PC-9 (cell line): Measurements from ENCODE around the gene VOPP1. TPM values are rescaled to one million over a fixed set of nuclear protein-coding genes. Genes with fewer than 3 reads are reported as not detected.

Experiments used
- BruUV-seq: library from RNA; stranded (reverse); fragments of 400-500 nt; replicated peaks from 2 replicates; lab custom pipeline; 2021; lab: Mats Ljungman, UMichigan
- CTCF ChIA-PET: fragments of 300-600 bp; sonication (Branson Sonifier 250); formaldehyde crosslinking; loops from one replicate; lab custom pipeline; 2022; ENCODE audit warnings: antibody characterized with exemption; lab: Charles Lee
- POLR2A ChIA-PET: fragments of 300-600 bp; sonication (Branson Sonifier 250); formaldehyde crosslinking; loops from one replicate; lab custom pipeline; 2022; ENCODE audit warnings: antibody characterized with exemption; ENCODE audit not compliant: unreplicated experiment; lab: Charles Lee
- DNase-seq, 2 experiments: peaks; one replicate each; pipeline versions ENCODE4 v3.0.0 to v3.0.0-alpha.2; 2015 to 2022; ENCODE audit warnings: mixed read lengths in 1 of 2
- H2AFZ ChIP-seq: fragments of 200-600 bp; sonication (generic); 2 replicates; pipeline ENCODE4 v1.8.1; 2017; ENCODE audit warnings: antibody characterized with exemption
- H3F3A ChIP-seq: fragments of 200-600 bp; sonication (generic); 2 replicates; pipeline ENCODE4 v1.8.1; 2017; ENCODE audit warnings: antibody characterized with exemption, mild to moderate bottlenecking, low read depth; ENCODE audit not compliant: insufficient read depth
- H3K27ac ChIP-seq: fragments of 200-600 bp; sonication (generic); 2 replicates; pipeline ENCODE4 v1.6.1; 2016; ENCODE audit warnings: mixed run types
- H3K27me3 ChIP-seq: fragments of 200-600 bp; sonication (generic); 2 replicates; pipeline ENCODE4 v1.6.1; 2016; ENCODE audit warnings: low read depth, mixed run types; ENCODE audit not compliant: insufficient read depth
- H3K36me3 ChIP-seq: fragments of 200-600 bp; sonication (generic); 2 replicates; pipeline ENCODE4 v1.6.1; 2016; ENCODE audit warnings: low read depth, mixed run types
- H3K4me1 ChIP-seq: fragments of 200-600 bp; sonication (generic); replicated peaks from 2 replicates; pipeline ENCODE4 v1.6.1; 2016; ENCODE audit warnings: mixed run types; ENCODE audit not compliant: insufficient read depth
- H3K4me2 ChIP-seq: fragments of 200-600 bp; sonication (generic); 2 replicates; pipeline ENCODE4 v1.6.1; 2017; ENCODE audit warnings: mixed run types
- H3K4me3 ChIP-seq: fragments of 200-600 bp; sonication (generic); 2 replicates; pipeline ENCODE4 v1.6.1; 2016; ENCODE audit warnings: mixed run types
- H3K79me2 ChIP-seq: fragments of 200-600 bp; sonication (generic); 2 replicates; pipeline ENCODE4 v1.6.1; 2017; ENCODE audit warnings: low read depth, mixed run types
- H3K9me2 ChIP-seq: fragments of 200-600 bp; sonication (generic); 2 replicates; pipeline ENCODE4 v1.8.1; 2017; ENCODE audit warnings: mild to moderate bottlenecking; ENCODE audit not compliant: insufficient read depth
- H3K9me3 ChIP-seq: fragments of 200-600 bp; sonication (generic); 2 replicates; pipeline ENCODE4 v1.8.1; 2016; ENCODE audit warnings: low read depth; ENCODE audit not compliant: insufficient read depth
- H4K20me1 ChIP-seq: fragments of 200-600 bp; sonication (generic); 2 replicates; pipeline ENCODE4 v1.8.1; 2017; ENCODE audit not compliant: insufficient read depth
- EZH2 ChIP-seq: fragments of 200-600 bp; sonication (generic); IDR thresholded peaks from 2 replicates; pipeline ENCODE4 v1.8.0; 2017; ENCODE audit warnings: antibody characterized with exemption, low read depth
- intact Hi-C: fragments of 100-400 bp; cut with micrococcal nuclease; formaldehyde crosslinking; loops from one replicate; pipeline ENCODE4 v1.10.0; 2022; ENCODE audit not compliant: unreplicated experiment
- total RNA-seq: library from RNA; stranded (reverse); gene quantifications from 2 replicates; pipeline ENCODE4 v1.2.3, GENCODE V29; 2021
- TF ChIP-seq, protein P1 (sequence below): fragments of 200-600 bp; sonication (generic); conservative IDR thresholded peaks from 2 replicates; pipeline ENCODE4 v1.6.1; 2017; ENCODE audit warnings: mixed run types, antibody characterized with exemption, mild to moderate bottlenecking, moderate library complexity

VOPP1 gene
- total RNA-seq, 1 experiment from 2014 or later = 207 TPM

DNA sequence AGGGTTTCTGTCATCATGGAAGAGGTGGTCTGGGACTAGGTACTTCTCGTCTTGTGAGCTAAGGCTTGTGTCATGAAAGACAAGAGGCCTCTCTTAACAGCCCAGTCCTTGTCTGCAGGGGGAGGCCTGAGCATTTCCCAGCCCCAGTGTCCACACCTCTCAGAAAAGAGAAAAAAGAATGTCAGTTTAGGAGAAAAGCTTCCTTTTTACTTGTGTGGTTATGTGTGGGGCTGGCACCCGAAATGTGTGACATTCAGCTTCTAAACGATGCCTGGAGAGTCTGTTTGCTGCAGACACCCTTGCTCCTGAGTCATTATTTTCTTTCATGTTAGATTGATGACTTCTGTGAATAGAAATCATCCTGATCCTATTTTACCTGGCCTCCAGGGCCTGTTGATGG is 139.8 kb downstream of the VOPP1 start:
- Histone ChIP-seq H3K9me2 (no peaks in the 10 kb centered on the region), H4K20me1 (no peaks in the 10 kb centered on the region), H3K79me2 (no peaks in the 10 kb centered on the region), H3K4me3 (no peak overlapping the region), H3K4me2 (no peak overlapping the region), H3F3A (no peaks in the 10 kb centered on the region), H2AFZ (no peak overlapping the region), H3K9me3 (no peaks in the 10 kb centered on the region), H3K4me1 (no peaks in the 10 kb centered on the region), H3K27me3 (no peaks in the 10 kb centered on the region), H3K27ac (no peak overlapping the region), H3K36me3 (no peaks in the 10 kb centered on the region)
- intact Hi-C loops = loop anchor here (10.0 kb wide), 5 partner anchors 142 to 582 kb away; partner anchors contain the start of genes NIPSNAP2 and VOPP1
- CTCF ChIA-PET = no interaction called here
- TF ChIP-seq, protein P1, sequence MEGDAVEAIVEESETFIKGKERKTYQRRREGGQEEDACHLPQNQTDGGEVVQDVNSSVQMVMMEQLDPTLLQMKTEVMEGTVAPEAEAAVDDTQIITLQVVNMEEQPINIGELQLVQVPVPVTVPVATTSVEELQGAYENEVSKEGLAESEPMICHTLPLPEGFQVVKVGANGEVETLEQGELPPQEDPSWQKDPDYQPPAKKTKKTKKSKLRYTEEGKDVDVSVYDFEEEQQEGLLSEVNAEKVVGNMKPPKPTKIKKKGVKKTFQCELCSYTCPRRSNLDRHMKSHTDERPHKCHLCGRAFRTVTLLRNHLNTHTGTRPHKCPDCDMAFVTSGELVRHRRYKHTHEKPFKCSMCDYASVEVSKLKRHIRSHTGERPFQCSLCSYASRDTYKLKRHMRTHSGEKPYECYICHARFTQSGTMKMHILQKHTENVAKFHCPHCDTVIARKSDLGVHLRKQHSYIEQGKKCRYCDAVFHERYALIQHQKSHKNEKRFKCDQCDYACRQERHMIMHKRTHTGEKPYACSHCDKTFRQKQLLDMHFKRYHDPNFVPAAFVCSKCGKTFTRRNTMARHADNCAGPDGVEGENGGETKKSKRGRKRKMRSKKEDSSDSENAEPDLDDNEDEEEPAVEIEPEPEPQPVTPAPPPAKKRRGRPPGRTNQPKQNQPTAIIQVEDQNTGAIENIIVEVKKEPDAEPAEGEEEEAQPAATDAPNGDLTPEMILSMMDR = no peak
- TF ChIP-seq EZH2 = no peak
- no peak for DNase-seq
- no TSS peak for BruUV-seq
- POLR2A ChIA-PET = no interaction called here

DNA sequence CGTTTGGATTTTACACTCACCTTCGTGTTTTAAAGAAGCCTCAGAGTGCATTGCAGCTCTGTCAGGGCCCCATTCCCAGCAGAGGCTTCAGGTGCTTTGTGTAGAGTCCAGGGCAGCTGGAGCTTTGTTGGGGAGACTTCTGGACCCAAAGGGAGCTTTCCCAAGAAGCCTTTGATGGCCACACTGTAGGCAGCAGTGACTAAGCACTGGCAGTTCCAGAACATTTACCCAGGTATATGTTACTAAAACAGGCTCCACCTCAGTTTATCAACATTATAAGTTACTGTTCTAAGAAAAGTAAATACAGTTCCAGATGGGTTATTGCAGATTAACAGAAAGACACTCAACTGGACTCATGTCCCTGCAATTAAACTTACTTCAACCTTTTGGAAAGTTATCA is 140.4 kb downstream of the VOPP1 start:
- no peaks in the 10 kb centered on the region for H4K20me1 ChIP-seq
- no peak for TF ChIP-seq EZH2
- TF ChIP-seq, protein P1 = no peak
- H3K4me2 ChIP-seq = no peak overlapping the region
- intact Hi-C loops = loop anchor here (10.0 kb wide), 5 partner anchors 143 to 583 kb away; partner anchors contain the start of genes NIPSNAP2 and VOPP1
- H3K9me3 ChIP-seq = no peaks in the 10 kb centered on the region
- BruUV-seq = no TSS peak
- no peaks in the 10 kb centered on the region for H3K4me1 ChIP-seq
- H3K27ac ChIP-seq = no peak overlapping the region
- ChIA-PET POLR2A (no interaction called here), CTCF (no interaction called here)
- no peak for DNase-seq
- no peaks in the 10 kb centered on the region for H3K79me2 ChIP-seq
- no peaks in the 10 kb centered on the region for H3K27me3 ChIP-seq
- H2AFZ ChIP-seq = no peak overlapping the region
- H3K36me3 ChIP-seq = no peaks in the 10 kb centered on the region
- H3K4me3 ChIP-seq = no peak overlapping the region
- no peaks in the 10 kb centered on the region for H3K9me2 ChIP-seq
- H3F3A ChIP-seq = no peaks in the 10 kb centered on the region

- no peaks in the 10 kb centered on the region for H3K36me3 ChIP-seq
- BruUV-seq = no TSS peak
- TF ChIP-seq, protein P1 = no peak
- TF ChIP-seq EZH2 = no peak
- no peak overlapping the region for H3K27ac ChIP-seq
- no peak overlapping the region for H3K4me2 ChIP-seq
- no peaks in the 10 kb centered on the region for H3K4me1 ChIP-seq
- no peaks in the 10 kb centered on the region for H3K79me2 ChIP-seq
- H3K27me3 ChIP-seq = no peaks in the 10 kb centered on the region
- H4K20me1 ChIP-seq = no peaks in the 10 kb centered on the region
- H3K9me3 ChIP-seq = no peaks in the 10 kb centered on the region
- DNase-seq = no peak
- H3K9me2 ChIP-seq = no peaks in the 10 kb centered on the region
- H3F3A ChIP-seq = no peaks in the 10 kb centered on the region
- intact Hi-C loops = loop anchor here (10.0 kb wide), 5 partner anchors 145 to 585 kb away; partner anchors contain the start of genes NIPSNAP2 and VOPP1
- H2AFZ ChIP-seq = no peak overlapping the region
- no peak overlapping the region for H3K4me3 ChIP-seq
- ChIA-PET POLR2A (no interaction called here), CTCF (interaction anchor here (0.6 kb wide), 1 partner anchor 212 kb away, joined by 3 read pairs; no protein-coding TSS in a partner anchor)
These were observed 142.3 kb downstream of the VOPP1 start for GRCh38 chr7:55429835-55430499.
